Gastroesophageal sphincter (tissue), 3 donors: ENCODE results near the gene CUX1.

Experiments used
- EP300 ChIP-seq: sonication (generic); formaldehyde crosslinking; IDR thresholded peaks from one replicate; pipeline ENCODE4 v1.6.1; 2017; ENCODE audit warnings: antibody characterized with exemption, mild to moderate bottlenecking
- POLR2A ChIP-seq, 2 donors: fragments of 450-650 bp; IDR thresholded peaks; one replicate each; pipeline ENCODE4 v1.6.1; 2017; ENCODE audit warnings: antibody characterized with exemption in 2 of 2, mild to moderate bottlenecking in 2 of 2, moderate library complexity in 1 of 2
- POLR2AphosphoS5 ChIP-seq: sonication (generic); formaldehyde crosslinking; IDR thresholded peaks from one replicate; pipeline ENCODE4 v1.6.1; 2017; ENCODE audit warnings: antibody characterized with exemption
- TF ChIP-seq, protein P1 (sequence below), 4 experiments: fragments of 200-600 bp in 2 of 4; fragments of 450-650 bp in 2 of 4; sonication (generic) in 1 of 4; IDR thresholded peaks; one replicate each; pipeline ENCODE4 v1.5.1; 2017 to 2019; ENCODE audit warnings: antibody characterized with exemption in 4 of 4, mild to moderate bottlenecking in 2 of 4, moderate library complexity in 2 of 4

DNA sequence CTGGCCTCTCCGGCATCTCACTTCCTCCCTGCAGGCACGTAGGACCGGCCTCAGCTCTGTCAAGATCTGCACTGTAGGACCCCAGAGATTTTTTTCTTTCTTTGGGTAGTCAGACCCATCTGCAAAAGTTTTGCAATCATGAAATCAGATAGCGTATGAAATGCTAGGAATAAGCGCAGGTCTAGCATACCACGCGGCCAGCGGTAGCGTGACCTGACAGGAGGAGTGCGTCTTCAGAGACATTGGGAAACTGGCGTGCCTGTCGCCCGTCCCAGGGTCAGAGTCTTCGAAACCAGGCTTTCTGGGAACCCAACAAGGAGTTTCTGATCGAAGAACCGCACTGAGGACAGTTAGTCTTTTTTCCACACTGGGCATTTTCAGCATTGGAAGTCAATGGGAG, 368.4 kb downstream of the CUX1 start:
- no peak for TF ChIP-seq POLR2A (IDR thresholded peaks at IDR 0.05)
- TF ChIP-seq, protein P1, sequence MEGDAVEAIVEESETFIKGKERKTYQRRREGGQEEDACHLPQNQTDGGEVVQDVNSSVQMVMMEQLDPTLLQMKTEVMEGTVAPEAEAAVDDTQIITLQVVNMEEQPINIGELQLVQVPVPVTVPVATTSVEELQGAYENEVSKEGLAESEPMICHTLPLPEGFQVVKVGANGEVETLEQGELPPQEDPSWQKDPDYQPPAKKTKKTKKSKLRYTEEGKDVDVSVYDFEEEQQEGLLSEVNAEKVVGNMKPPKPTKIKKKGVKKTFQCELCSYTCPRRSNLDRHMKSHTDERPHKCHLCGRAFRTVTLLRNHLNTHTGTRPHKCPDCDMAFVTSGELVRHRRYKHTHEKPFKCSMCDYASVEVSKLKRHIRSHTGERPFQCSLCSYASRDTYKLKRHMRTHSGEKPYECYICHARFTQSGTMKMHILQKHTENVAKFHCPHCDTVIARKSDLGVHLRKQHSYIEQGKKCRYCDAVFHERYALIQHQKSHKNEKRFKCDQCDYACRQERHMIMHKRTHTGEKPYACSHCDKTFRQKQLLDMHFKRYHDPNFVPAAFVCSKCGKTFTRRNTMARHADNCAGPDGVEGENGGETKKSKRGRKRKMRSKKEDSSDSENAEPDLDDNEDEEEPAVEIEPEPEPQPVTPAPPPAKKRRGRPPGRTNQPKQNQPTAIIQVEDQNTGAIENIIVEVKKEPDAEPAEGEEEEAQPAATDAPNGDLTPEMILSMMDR (IDR thresholded peaks at IDR 0.05): no peak
- TF ChIP-seq POLR2AphosphoS5: no peak
- no peak for TF ChIP-seq EP300
